ENCODE measurements around the gene SF3A2.
A peak's percentile ranks its signal among the peaks of the same experiment; 100 is the strongest.

SF3A2 gene

DNA sequence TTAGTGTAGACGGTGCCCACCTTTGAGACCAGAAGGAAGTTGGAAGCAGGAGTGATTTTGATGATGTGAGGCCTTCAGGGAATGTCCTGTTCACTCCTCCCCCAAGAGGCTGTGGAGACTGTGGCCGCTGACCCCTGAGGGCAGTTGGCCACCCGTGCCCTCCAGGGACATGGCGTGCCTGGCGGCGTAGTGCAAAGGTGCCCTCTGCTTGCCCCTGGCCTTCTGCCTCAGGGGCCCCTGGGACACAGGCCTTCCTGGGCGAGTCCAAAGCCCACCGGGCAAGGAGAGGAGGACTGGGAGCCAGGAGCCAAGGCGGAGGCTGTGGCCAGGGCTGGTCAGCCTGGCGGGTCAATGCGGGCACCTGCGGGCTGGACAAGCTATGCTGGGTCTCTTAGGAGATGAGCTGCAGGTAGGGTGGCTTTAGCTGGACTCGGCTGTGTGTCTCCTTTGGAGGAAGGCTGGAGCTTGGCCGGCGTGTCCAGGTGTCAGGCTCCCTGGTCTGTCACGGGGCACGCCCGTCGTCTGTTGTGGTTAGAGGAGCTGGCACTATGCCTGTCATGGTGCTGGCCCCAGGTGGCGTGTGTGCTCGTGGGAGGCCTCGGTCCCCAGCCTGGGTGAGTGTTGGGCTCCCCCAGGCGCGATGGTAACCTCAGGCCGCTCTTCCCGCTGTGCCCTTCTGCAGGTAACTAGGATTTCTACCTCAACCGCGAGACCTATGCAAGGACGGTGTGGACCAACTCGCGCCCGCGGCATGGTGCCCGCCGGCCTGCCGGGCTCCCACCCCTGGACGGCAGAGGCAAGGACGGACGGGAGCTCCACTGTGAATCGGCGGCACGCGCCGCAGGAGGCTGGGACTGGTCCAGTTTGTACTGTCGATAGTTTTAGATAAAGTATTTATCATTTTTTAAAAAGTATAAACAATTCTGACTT lies 7.3 kb upstream of the SF3A2 start:
- peaks cover 62% of the 10 kb centered on the region for H3K36me3 ChIP-seq (ENCODE audit: insufficient read depth, low read length)
- no peak overlapping the region for H3K9ac ChIP-seq (ENCODE audit: low read depth, low read length)
- H3K27me3 ChIP-seq (ENCODE audit: insufficient read depth, low read length): no peaks in the 10 kb centered on the region
- H3K9me3 ChIP-seq (ENCODE audit: insufficient read depth, low read depth, low read length): no peaks in the 10 kb centered on the region
- no peak overlapping the region for H3K4me3 ChIP-seq (ENCODE audit: low read length)
- no peak overlapping the region for H3K27ac ChIP-seq (ENCODE audit: low read depth, low read length)
- no peaks in the 10 kb centered on the region for H3K4me1 ChIP-seq (ENCODE audit: insufficient read depth, low read length)
- 95% methylated on average over 40 of the region's 45 CpGs for WGBS

DNA sequence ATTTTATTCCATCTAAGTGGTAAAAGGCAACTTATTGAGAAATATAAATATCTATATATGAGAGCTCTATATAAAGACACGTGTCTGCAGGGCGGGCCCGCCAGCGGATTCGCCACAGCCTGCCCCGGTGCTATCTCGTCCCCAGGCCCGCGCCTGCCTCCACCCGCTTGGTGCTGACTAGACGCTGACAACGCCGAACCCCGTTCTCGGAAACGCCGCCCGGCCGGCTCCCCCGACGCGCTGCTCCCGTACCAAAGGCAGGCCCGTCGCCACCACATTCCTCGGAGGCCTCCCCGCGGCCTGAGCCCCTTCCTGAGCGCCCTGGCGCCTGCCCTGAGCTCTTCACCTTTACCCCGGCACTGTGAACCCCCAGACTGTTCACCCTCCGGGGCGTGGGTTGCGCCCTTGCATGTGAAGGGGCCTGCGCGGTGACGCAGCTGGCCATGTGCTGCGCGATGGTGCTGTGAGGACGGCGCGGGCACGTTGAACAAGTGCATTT lies 6.5 kb upstream of the SF3A2 start:
- Histone ChIP-seq H3K9me3 (ENCODE audit: insufficient read depth, low read depth, low read length) (no peaks in the 10 kb centered on the region), H3K9ac (ENCODE audit: low read depth, low read length) (no peak overlapping the region), H3K4me1 (ENCODE audit: insufficient read depth, low read length) (no peaks in the 10 kb centered on the region), H3K4me3 (ENCODE audit: low read length) (no peak overlapping the region), H3K27me3 (ENCODE audit: insufficient read depth, low read length) (no peaks in the 10 kb centered on the region), H3K36me3 (ENCODE audit: insufficient read depth, low read length) (peaks cover 57% of the 10 kb centered on the region), H3K27ac (ENCODE audit: low read depth, low read length) (no peak overlapping the region)
- 96% methylated on average over 43 of the region's 43 CpGs for WGBS

GRCh38 chr19:2230807-2231533 lies 5.7 kb upstream of the SF3A2 start:
- peaks cover 48% of the 10 kb centered on the region for H3K36me3 ChIP-seq (ENCODE audit: insufficient read depth, low read length)
- H3K27ac ChIP-seq (ENCODE audit: low read depth, low read length): 0 out of 2 replicates have a peak overlapping the region, but pooled peaks have one; percentile 25
- H3K4me3 ChIP-seq (ENCODE audit: low read length): no peak overlapping the region
- WGBS: 96% methylated on average over 11 of the region's 12 CpGs
- no peaks in the 10 kb centered on the region for H3K4me1 ChIP-seq (ENCODE audit: insufficient read depth, low read length)
- H3K9ac ChIP-seq (ENCODE audit: low read depth, low read length): no peak overlapping the region
- H3K27me3 ChIP-seq (ENCODE audit: insufficient read depth, low read length): no peaks in the 10 kb centered on the region
- H3K9me3 ChIP-seq (ENCODE audit: insufficient read depth, low read depth, low read length): no peaks in the 10 kb centered on the region

DNA sequence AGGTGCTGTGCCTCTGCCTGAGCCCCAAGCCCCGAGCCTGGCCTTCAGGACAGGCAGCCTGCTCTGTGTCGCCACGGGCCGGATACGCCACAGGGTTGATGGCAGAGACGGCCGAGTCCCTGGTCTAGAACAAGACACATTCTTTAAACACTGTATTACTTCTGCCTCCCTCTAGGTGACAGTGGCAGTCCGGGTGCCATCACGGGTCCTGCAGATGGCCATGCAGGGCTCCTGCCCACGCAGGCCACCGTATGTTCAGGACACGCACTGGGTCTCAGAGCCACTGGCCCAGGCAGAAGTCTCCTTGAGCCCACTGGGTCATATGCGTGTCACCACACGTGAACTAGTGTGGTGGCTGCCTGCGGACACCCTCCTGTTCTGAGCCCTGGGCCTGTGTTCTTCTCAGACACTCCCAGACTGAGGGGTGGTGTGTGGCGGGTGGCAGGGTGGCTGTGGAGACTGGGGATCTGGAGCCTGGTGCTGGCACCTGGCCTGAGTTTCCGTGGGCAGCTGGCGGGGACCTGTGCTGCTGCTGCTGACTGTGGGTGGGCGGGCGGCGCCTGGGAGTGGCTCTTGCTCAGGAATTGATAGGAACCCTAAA lies 4.9 kb upstream of the SF3A2 start:
- Histone ChIP-seq H3K27ac (ENCODE audit: low read depth, low read length) (no peak overlapping the region), H3K36me3 (ENCODE audit: insufficient read depth, low read length) (peaks cover 45% of the 10 kb centered on the region), H3K4me1 (ENCODE audit: insufficient read depth, low read length) (no peaks in the 10 kb centered on the region), H3K9me3 (ENCODE audit: insufficient read depth, low read depth, low read length) (no peaks in the 10 kb centered on the region), H3K9ac (ENCODE audit: low read depth, low read length) (no peak overlapping the region), H3K27me3 (ENCODE audit: insufficient read depth, low read length) (no peaks in the 10 kb centered on the region), H3K4me3 (ENCODE audit: low read length) (no peak overlapping the region)
- 93% methylated on average over 21 of the region's 21 CpGs for WGBS

GRCh38 chr19:2232286-2233151 lies 4.1 kb upstream of the SF3A2 start:
- no peak overlapping the region for H3K4me3 ChIP-seq (ENCODE audit: low read length)
- H3K9ac ChIP-seq (ENCODE audit: low read depth, low read length): no peak overlapping the region
- H3K27me3 ChIP-seq (ENCODE audit: insufficient read depth, low read length): no peaks in the 10 kb centered on the region
- 0 out of 2 replicates have a peak, but pooled peaks cover 2% of the 10 kb centered on the region for H3K4me1 ChIP-seq (ENCODE audit: insufficient read depth, low read length)
- peaks cover 40% of the 10 kb centered on the region for H3K36me3 ChIP-seq (ENCODE audit: insufficient read depth, low read length)
- no peak overlapping the region; the same call in 1 of the 2 replicates for H3K27ac ChIP-seq (ENCODE audit: low read depth, low read length)
- WGBS: 92% methylated on average over 30 of the region's 30 CpGs
- no peaks in the 10 kb centered on the region for H3K9me3 ChIP-seq (ENCODE audit: insufficient read depth, low read depth, low read length)

GRCh38 chr19:2233601-2234280 lies 2.9 kb upstream of the SF3A2 start:
- no peak overlapping the region for H3K4me3 ChIP-seq (ENCODE audit: low read length)
- WGBS: 96% methylated on average over 25 of the region's 25 CpGs
- H3K27me3 ChIP-seq (ENCODE audit: insufficient read depth, low read length): no peaks in the 10 kb centered on the region
- no peak overlapping the region for H3K9ac ChIP-seq (ENCODE audit: low read depth, low read length)
- peaks cover 14% of the 10 kb centered on the region for H3K4me1 ChIP-seq (ENCODE audit: insufficient read depth, low read length)
- peaks cover 42% of the 10 kb centered on the region for H3K36me3 ChIP-seq (ENCODE audit: insufficient read depth, low read length)
- H3K27ac ChIP-seq (ENCODE audit: low read depth, low read length): no peak overlapping the region
- no peaks in the 10 kb centered on the region for H3K9me3 ChIP-seq (ENCODE audit: insufficient read depth, low read depth, low read length)

DNA sequence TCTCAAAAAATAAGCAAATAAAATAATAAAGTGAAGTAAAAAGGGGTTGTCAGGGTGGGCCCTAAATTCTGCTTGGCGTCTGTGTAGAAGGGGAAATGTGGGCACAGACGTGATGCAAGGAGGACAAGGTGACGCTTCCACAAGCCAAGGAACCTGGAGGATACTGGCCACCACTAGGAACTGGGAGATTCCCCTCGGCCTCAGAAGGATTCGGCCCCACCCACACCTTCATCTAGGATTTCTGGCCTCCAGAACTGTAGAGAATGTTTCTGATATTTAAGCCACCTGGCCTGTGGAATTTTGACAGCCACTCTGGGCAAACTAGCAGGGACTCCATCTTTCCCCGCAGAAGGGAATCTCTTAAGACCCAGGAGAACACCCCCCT lies 1.6 kb upstream of the SF3A2 start:
- H3K9ac ChIP-seq (ENCODE audit: low read depth, low read length): peak overlapping the region; percentile 86
- no peaks in the 10 kb centered on the region for H3K27me3 ChIP-seq (ENCODE audit: insufficient read depth, low read length)
- peaks cover 31% of the 10 kb centered on the region for H3K36me3 ChIP-seq (ENCODE audit: insufficient read depth, low read length)
- peak overlapping the region; percentile 77 for H3K4me3 ChIP-seq (ENCODE audit: low read length)
- WGBS: 60% methylated on average over 6 of the region's 6 CpGs
- H3K9me3 ChIP-seq (ENCODE audit: insufficient read depth, low read depth, low read length): no peaks in the 10 kb centered on the region
- no peak overlapping the region for H3K27ac ChIP-seq (ENCODE audit: low read depth, low read length)
- peaks cover 24% of the 10 kb centered on the region for H3K4me1 ChIP-seq (ENCODE audit: insufficient read depth, low read length)

DNA sequence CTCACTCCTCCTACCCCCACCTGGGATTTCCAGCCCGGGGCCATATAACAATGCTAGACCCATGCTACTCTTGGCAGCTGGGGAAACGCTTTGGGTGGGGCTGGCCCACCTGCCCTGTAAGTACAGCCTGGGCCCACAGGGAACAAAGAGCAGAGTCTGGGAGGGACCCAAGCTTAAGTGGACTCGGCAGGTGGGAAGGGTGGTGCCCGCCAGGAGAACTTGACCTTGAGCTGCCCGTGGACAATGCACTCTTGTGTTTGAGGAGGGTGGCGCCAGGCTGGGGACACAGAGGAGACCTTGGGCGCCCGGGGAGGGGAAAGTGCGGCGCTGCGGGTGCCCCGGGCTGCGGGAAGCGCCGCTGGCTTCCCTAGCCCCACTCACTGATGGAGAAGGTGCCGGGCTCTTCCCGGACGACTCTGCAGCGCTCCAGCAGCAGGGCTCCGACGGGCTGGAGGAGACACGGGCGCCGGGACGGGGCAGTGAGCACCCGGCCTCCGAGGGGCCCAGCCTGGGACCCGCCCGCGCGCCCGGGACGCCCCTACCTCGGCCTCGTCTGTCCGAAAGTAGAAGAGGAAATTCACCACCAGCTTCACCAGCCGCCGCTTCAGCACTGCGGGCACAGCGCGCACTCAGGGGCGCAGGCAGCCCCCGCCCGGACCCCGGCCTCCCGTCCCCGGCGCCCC lies 1.1 kb upstream of the SF3A2 start:
- H3K9me3 ChIP-seq (ENCODE audit: insufficient read depth, low read depth, low read length): no peaks in the 10 kb centered on the region
- under 1% methylated on average over 48 of the region's 48 CpGs for WGBS
- peak overlapping the region; percentile 77 for H3K4me3 ChIP-seq (ENCODE audit: low read length)
- H3K27me3 ChIP-seq (ENCODE audit: insufficient read depth, low read length): no peaks in the 10 kb centered on the region
- peak overlapping the region; percentile 71 for H3K27ac ChIP-seq (ENCODE audit: low read depth, low read length)
- H3K4me1 ChIP-seq (ENCODE audit: insufficient read depth, low read length): peaks cover 29% of the 10 kb centered on the region
- peaks cover 27% of the 10 kb centered on the region for H3K36me3 ChIP-seq (ENCODE audit: insufficient read depth, low read length)
- H3K9ac ChIP-seq (ENCODE audit: low read depth, low read length): peak overlapping the region; percentile 86

DNA sequence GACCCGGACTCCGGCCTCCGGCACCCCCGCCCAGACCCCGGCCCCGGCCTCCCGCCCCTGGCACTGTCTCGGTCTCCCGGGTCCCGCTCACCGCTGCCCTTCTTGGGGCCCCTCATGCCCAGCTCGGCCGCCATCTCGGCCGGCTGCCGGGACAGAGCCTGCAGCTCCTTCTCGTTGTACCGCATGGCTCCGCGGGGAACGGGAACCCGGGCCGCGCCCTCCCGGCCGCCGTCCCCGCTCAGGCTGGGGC lies 635 bp upstream of the SF3A2 start:
- peak overlapping the region; percentile 77 for H3K4me3 ChIP-seq (ENCODE audit: low read length)
- 1% methylated on average over 28 of the region's 28 CpGs for WGBS
- H3K36me3 ChIP-seq (ENCODE audit: insufficient read depth, low read length): peaks cover 30% of the 10 kb centered on the region
- no peaks in the 10 kb centered on the region for H3K27me3 ChIP-seq (ENCODE audit: insufficient read depth, low read length)
- peak overlapping the region; percentile 71 for H3K27ac ChIP-seq (ENCODE audit: low read depth, low read length)
- peaks cover 33% of the 10 kb centered on the region for H3K4me1 ChIP-seq (ENCODE audit: insufficient read depth, low read length)
- no peaks in the 10 kb centered on the region for H3K9me3 ChIP-seq (ENCODE audit: insufficient read depth, low read depth, low read length)
- H3K9ac ChIP-seq (ENCODE audit: low read depth, low read length): peak overlapping the region; percentile 86
